HEK293T (cell line): ENCODE measurements around the gene RNF144A.

Source experiments
- BHLHE40 ChIP-seq: fragments of 450-650 bp; IDR thresholded peaks from 2 replicates; pipeline ENCODE4 v1.6.1; 2016; ENCODE audit warnings: mild to moderate bottlenecking, moderate library complexity, borderline replicate concordance
- FOXM1 ChIP-seq: fragments of 450-650 bp; IDR thresholded peaks from 2 replicates; pipeline ENCODE4 v1.6.1; 2017; ENCODE audit warnings: mild to moderate bottlenecking, borderline replicate concordance
- SP1 ChIP-seq: fragments of 450-650 bp; IDR thresholded peaks from 2 replicates; pipeline ENCODE4 v1.6.1; 2017

- TF ChIP-seq BHLHE40 (no peak), FOXM1 (no peak), SP1 (no peak)
These were observed 86.7 kb downstream of the RNF144A start for GRCh38 chr2:7003895-7004294.
